ENCODE data around the gene EEF1A2. TPM values are rescaled to one million over a fixed set of nuclear protein-coding genes. Genes with fewer than 3 reads are reported as not detected.

The EEF1A2 gene
- total RNA-seq, 1 donor from 2014 or later: 37.6 TPM

- Mint-ChIP-seq H3K9me3 (ENCODE audit: unreplicated experiment) (no peaks in the 10 kb centered on the region), H3K36me3 (ENCODE audit: low read depth, unreplicated experiment) (no peaks in the 10 kb centered on the region), H3K27ac (ENCODE audit: unreplicated experiment) (no peak overlapping the region), H3K27me3 (ENCODE audit: low read depth, unreplicated experiment) (no peaks in the 10 kb centered on the region), H3K4me3 (ENCODE audit: unreplicated experiment) (no peak overlapping the region), H3K4me1 (ENCODE audit: low read depth, unreplicated experiment) (peaks cover 1% of the 10 kb centered on the region)
- TF ChIP-seq CTCF (IDR thresholded peaks at IDR 0.05; ENCODE audit: insufficient read depth, low read depth, low read length) (no peak), EZH2 (IDR thresholded peaks at IDR 0.05; ENCODE audit: insufficient read depth, low read length) (no peak)
- Histone ChIP-seq H3K79me2 (ENCODE audit: insufficient read depth, low read length) (no peaks in the 10 kb centered on the region), H3K4me1 (ENCODE audit: insufficient read depth, low read length) (peaks cover 8% of the 10 kb centered on the region), H4K20me1 (ENCODE audit: insufficient read depth, low read length) (no peaks in the 10 kb centered on the region), H3K27ac (ENCODE audit: low read depth, low read length) (no peak overlapping the region), H3K27me3 (ENCODE audit: insufficient read depth, low read length) (no peaks in the 10 kb centered on the region), H3K4me3 (ENCODE audit: insufficient read depth, low read depth, low read length) (no peak overlapping the region), H3K9me3 (ENCODE audit: insufficient read depth, low read depth, low read length) (no peaks in the 10 kb centered on the region), H3K36me3 (ENCODE audit: insufficient read depth, low read length) (no peaks in the 10 kb centered on the region), H3K9ac (ENCODE audit: low read length) (no peak overlapping the region), H2AFZ (ENCODE audit: low read depth, low read length) (no peak overlapping the region), H3K4me2 (ENCODE audit: low read length) (no peak overlapping the region)
- FAIRE-seq (no peak), DNase-seq (ENCODE audit: low read depth) (no peak)
Observed at GRCh38 chr20:63534831-63535651, 36.2 kb upstream of the EEF1A2 start.

GRCh38 chr20:63534427-63534830 is 35.5 kb upstream of the EEF1A2 start:
- H3K9me3 Mint-ChIP-seq (ENCODE audit: unreplicated experiment): no peaks in the 10 kb centered on the region

More at GRCh38 chr20:63534427-63534830, 35.5 kb upstream of the EEF1A2 start:
- no peak for TF ChIP-seq EZH2 (IDR thresholded peaks at IDR 0.05; ENCODE audit: insufficient read depth, low read length)
- TF ChIP-seq CTCF (IDR thresholded peaks at IDR 0.05; ENCODE audit: insufficient read depth, low read depth, low read length): no peak
- H3K27ac ChIP-seq (ENCODE audit: low read depth, low read length): no peak overlapping the region
- H2AFZ ChIP-seq (ENCODE audit: low read depth, low read length): no peak overlapping the region
- no peaks in the 10 kb centered on the region for H3K36me3 ChIP-seq (ENCODE audit: insufficient read depth, low read length)
- H3K9me3 ChIP-seq (ENCODE audit: insufficient read depth, low read depth, low read length): no peaks in the 10 kb centered on the region
- no peak for FAIRE-seq
- H3K27ac Mint-ChIP-seq (ENCODE audit: unreplicated experiment): no peak overlapping the region
- H3K4me1 ChIP-seq (ENCODE audit: insufficient read depth, low read length): peaks cover 8% of the 10 kb centered on the region
- no peak overlapping the region for H3K9ac ChIP-seq (ENCODE audit: low read length)
- DNase-seq (ENCODE audit: low read depth): no peak
- no peak overlapping the region for H3K4me3 ChIP-seq (ENCODE audit: insufficient read depth, low read depth, low read length)
- no peaks in the 10 kb centered on the region for H3K27me3 ChIP-seq (ENCODE audit: insufficient read depth, low read length)
- H3K4me2 ChIP-seq (ENCODE audit: low read length): no peak overlapping the region
- H3K4me3 Mint-ChIP-seq (ENCODE audit: unreplicated experiment): no peak overlapping the region
- H3K36me3 Mint-ChIP-seq (ENCODE audit: low read depth, unreplicated experiment): no peaks in the 10 kb centered on the region
- no peaks in the 10 kb centered on the region for H3K4me1 Mint-ChIP-seq (ENCODE audit: low read depth, unreplicated experiment)
- no peaks in the 10 kb centered on the region for H4K20me1 ChIP-seq (ENCODE audit: insufficient read depth, low read length)
- H3K79me2 ChIP-seq (ENCODE audit: insufficient read depth, low read length): no peaks in the 10 kb centered on the region
- H3K27me3 Mint-ChIP-seq (ENCODE audit: low read depth, unreplicated experiment): no peaks in the 10 kb centered on the region

Measured in astrocyte (in vitro differentiated cells and primary cell).